ENCODE measurements around the gene RTP3.

GRCh38 chr3:46491089-46492070, 6.4 kb upstream of the RTP3 start:
- TF ChIP-seq POLR2AphosphoS5 (IDR thresholded peaks at IDR 0.05; ENCODE audit: low read depth, low read length) = no peak
- TF ChIP-seq CTCF (IDR thresholded peaks at IDR 0.05 in 2 of 3, conservative IDR thresholded peaks at IDR 0.05 in 1 of 3; ENCODE audit: borderline replicate concordance in 1 of 3, insufficient read depth in 1 of 3, low read depth in 2 of 3, low read length in 2 of 3) = no peak
- no peak for TF ChIP-seq RAD21 (IDR thresholded peaks at IDR 0.05; ENCODE audit: low read depth)
- no peak for TF ChIP-seq CBX3 (IDR thresholded peaks at IDR 0.05; ENCODE audit: low read depth)
- TF ChIP-seq SP1 (IDR thresholded peaks at IDR 0.05; ENCODE audit: low read depth) = no peak
- TF ChIP-seq EZH2phosphoT487 (IDR thresholded peaks at IDR 0.05; ENCODE audit: borderline replicate concordance) = no peak
- TF ChIP-seq CEBPB (IDR thresholded peaks at IDR 0.05; ENCODE audit: low read depth) = no peak
- TF ChIP-seq YY1 (IDR thresholded peaks at IDR 0.05; ENCODE audit: extremely low read depth, insufficient replicate concordance, low read depth, low read length) = no peak
